Measurements from ENCODE around the gene PDGFRA. TPM values are rescaled to one million over a fixed set of nuclear protein-coding genes. Genes with fewer than 3 reads are reported as not detected.
A peak's percentile ranks its signal among the peaks of the same experiment; 100 is the strongest.

The PDGFRA gene
- total RNA-seq, 4 donors from 2014 or later = 27.5 to 283 (median 60.2) TPM

DNA sequence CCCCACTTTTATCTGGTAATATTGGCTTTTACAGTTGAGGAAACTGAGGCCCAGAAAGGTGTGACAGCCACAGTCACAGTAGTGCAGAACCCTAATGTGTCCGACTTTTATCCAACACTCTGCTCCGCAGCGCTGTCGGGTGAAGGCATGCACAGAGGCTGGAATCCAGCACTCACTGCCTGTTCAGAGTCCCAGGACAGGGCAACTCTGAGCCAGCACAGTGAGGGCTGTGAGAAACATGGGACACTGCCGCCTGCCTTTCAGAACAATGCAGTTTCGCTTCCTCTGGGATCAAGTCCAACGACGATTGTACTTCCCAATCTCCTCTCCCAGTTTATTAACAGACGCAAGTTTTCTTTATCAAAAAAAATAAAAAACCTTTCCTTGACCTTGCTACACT, 41.9 kb upstream of the PDGFRA start:
- Histone ChIP-seq H3K27ac (no peak overlapping the region), H3K9me3 (no peaks in the 10 kb centered on the region), H3K36me3 (no peaks in the 10 kb centered on the region), H3K4me1 (no peaks in the 10 kb centered on the region), H3K27me3 (no peaks in the 10 kb centered on the region), H3K4me3 (no peak overlapping the region)
- DNase-seq = peak in 1 of 3 donors; percentile 47
- TF ChIP-seq CTCF (IDR thresholded peaks at IDR 0.05) = no peak
- TF ChIP-seq POLR2A (IDR thresholded peaks at IDR 0.05) = no peak

- Histone ChIP-seq H3K36me3 (no peaks in the 10 kb centered on the region), H3K9me3 (no peaks in the 10 kb centered on the region), H3K27me3 (no peaks in the 10 kb centered on the region), H3K4me3 (no peak overlapping the region), H3K4me1 (no peaks in the 10 kb centered on the region), H3K27ac (no peak overlapping the region)
- TF ChIP-seq CTCF (IDR thresholded peaks at IDR 0.05) = no peak
- no peak for TF ChIP-seq POLR2A (IDR thresholded peaks at IDR 0.05)
- no peak for DNase-seq
Measured at GRCh38 chr4:54189140-54189539, 40.0 kb upstream of the PDGFRA start.

DNA sequence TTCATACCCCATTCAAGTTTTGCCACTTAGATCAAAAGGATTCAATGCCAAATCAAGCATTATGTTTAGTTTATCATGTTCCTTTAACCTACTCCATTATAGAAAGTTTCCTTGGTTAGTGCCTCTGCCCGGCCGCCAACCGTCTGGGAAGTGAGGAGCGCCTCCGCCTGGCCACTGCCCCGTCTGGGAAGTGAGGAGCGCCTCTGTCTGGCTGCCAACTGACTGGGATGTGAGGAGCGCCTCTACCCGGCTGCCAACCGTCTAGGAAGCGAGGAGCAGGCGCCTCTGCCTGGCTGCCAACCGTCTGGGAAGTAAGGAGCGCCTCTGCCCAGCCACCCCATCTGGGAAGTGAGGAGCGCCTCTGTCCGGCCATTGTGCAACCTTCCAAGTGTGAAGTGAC, 36.3 kb upstream of the PDGFRA start:
- Histone ChIP-seq H3K36me3 (no peaks in the 10 kb centered on the region), H3K27ac (no peak overlapping the region), H3K27me3 (no peaks in the 10 kb centered on the region), H3K4me3 (no peak overlapping the region), H3K4me1 (no peaks in the 10 kb centered on the region), H3K9me3 (no peaks in the 10 kb centered on the region)
- DNase-seq = no peak
- TF ChIP-seq CTCF (IDR thresholded peaks at IDR 0.05) (no peak), POLR2A (IDR thresholded peaks at IDR 0.05) (no peak)

DNA sequence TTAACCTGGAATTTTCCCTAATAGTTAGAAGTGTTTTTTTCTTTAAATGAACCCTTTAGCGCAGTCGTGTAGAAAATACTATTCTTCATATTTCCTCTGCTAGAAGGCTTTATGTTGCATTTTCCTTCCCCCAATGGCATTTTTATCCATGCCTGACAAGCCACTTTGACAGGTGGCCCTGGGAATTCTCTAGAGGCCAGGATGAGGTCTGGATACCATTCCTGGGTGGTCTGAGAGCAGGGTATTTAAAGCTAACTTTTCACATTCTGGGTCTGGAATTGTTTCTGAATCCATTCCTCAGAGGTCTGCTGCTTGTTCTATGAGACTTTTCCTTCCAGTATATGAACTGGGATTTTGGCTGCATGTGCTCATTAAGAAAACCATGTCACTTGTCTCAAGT, 31.2 kb upstream of the PDGFRA start:
- TF ChIP-seq POLR2A (IDR thresholded peaks at IDR 0.05) (no peak), CTCF (IDR thresholded peaks at IDR 0.05) (no peak)
- Histone ChIP-seq H3K4me1 (no peaks in the 10 kb centered on the region), H3K4me3 (no peak overlapping the region), H3K9me3 (no peaks in the 10 kb centered on the region), H3K27me3 (no peaks in the 10 kb centered on the region), H3K36me3 (no peaks in the 10 kb centered on the region), H3K27ac (peak overlapping the region in 1 of 4 donors; percentile 22)
- no peak for DNase-seq

GRCh38 chr4:54199919-54200318, 29.2 kb upstream of the PDGFRA start:
- TF ChIP-seq CTCF (IDR thresholded peaks at IDR 0.05) = no peak
- TF ChIP-seq POLR2A (IDR thresholded peaks at IDR 0.05) = no peak
- DNase-seq = no peak
- no peaks in the 10 kb centered on the region for H3K36me3 ChIP-seq
- no peaks in the 10 kb centered on the region for H3K27me3 ChIP-seq
- H3K4me1 ChIP-seq = no peaks in the 10 kb centered on the region
- no peak overlapping the region for H3K27ac ChIP-seq
- H3K4me3 ChIP-seq = no peak overlapping the region
- no peaks in the 10 kb centered on the region for H3K9me3 ChIP-seq

DNA sequence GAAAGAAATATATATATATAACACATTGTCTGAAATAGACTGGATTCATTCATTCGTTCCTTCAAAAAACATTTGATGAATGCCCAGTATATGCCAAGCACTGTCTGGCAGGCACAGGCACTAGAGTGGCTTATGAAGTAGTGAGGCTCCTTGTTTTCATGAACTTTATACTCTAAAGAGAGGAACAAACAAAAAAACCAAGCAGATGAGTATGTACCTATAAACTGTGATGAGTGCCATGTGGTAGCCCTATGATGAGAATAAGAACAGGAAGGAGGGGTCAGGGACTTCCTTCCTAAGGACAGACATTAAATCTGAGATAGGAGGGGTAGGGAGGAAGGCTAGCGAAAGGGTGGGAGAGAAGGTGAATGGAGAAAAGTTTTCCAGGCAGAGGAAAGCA, 19.5 kb upstream of the PDGFRA start:
- Histone ChIP-seq H3K36me3 (no peaks in the 10 kb centered on the region), H3K4me1 (no peaks in the 10 kb centered on the region), H3K27ac (no peak overlapping the region), H3K9me3 (no peaks in the 10 kb centered on the region), H3K4me3 (no peak overlapping the region), H3K27me3 (no peaks in the 10 kb centered on the region)
- TF ChIP-seq CTCF (IDR thresholded peaks at IDR 0.05) = no peak
- TF ChIP-seq POLR2A (IDR thresholded peaks at IDR 0.05) = no peak
- DNase-seq = no peak

Data from Peyer's patch (tissue), 4 donors.